ENCODE results near the gene SLC39A9.

- TF ChIP-seq CTCF (IDR thresholded peaks at IDR 0.05) (no peak), EZH2 (IDR thresholded peaks at IDR 0.05) (no peak)
These were observed 107.7 kb downstream of the SLC39A9 start for GRCh38 chr14:69506241-69506595.

Measured in neural progenitor cell (in vitro differentiated cells).